ACHN (cell line): ENCODE data around the gene USP47.

Experiments
- DNase-seq: peaks from one replicate; pipeline ENCODE4 v3.0.0-alpha.2; 2015
- in situ Hi-C: cut with HindIII; loops from 2 replicates; pipeline ENCODE4 v1.10.0; 2017; ENCODE audit warnings: low sequenced_read_pairs, low pct_ligation_motif_present, low pct_unique_long_range_greater_than_20kb

Gene USP47

DNA sequence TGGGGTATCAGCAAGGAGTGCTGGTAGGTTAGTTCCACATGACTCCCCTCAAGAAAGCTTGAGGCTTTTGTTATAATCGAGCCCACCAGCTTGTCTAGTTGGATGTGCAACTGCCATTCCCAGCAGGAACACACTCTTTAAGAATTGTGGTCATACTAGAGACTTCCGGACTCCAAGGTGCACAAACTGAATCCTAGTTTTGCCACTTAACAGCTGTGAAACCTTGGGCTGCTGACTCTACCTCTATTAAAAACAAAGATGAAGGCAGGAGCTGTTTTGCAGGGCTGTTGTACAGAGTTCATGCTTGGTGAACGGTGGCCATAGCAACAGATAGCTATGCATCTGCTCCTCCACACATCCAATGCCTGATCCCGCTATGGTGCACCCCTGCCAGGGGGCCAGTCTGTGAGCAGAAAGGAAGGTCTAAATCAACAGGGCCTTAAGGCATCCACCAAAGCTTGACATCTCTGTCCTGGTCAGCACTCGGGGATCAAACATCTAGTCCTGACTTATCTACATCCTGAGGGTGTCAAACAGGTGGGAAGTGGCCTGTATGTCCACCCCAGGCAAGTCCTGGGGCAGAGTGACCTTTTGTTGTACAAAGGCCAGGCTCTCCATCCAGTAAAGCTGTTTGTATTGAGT is 130.3 kb downstream of the USP47 start:
- in situ Hi-C loops = no loop called here
- DNase-seq = no peak

DNA sequence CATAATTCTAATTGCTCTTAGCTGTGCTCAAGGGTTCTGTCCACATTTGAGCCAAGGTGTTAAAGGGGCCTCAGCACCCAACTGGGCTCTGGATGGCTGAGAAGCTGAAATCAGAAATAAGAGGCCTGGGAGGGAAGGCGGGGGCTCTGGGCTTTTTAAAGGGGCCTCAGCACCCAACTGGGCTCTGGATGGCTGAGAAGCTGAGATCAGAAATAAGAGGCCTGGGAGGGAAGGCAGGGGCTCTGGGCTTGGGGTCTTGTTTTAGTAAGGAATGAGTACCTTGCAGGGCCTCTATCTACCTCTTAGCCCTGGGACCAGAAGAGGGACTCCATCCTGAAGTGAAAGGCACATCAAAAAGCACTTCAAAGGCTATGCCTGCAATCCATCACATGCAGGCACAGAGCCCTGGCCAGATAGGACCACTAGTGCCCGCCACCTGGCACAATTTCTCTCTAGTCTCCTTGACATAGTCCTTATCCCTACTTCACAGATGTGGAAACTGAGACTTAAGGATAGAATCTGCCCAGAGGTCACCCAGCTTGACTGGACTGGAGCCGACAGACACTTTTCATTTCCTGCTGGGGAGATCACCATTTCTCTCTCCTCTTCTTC is 131.1 kb downstream of the USP47 start:
- no peak for DNase-seq
- in situ Hi-C loops = no loop called here

DNA sequence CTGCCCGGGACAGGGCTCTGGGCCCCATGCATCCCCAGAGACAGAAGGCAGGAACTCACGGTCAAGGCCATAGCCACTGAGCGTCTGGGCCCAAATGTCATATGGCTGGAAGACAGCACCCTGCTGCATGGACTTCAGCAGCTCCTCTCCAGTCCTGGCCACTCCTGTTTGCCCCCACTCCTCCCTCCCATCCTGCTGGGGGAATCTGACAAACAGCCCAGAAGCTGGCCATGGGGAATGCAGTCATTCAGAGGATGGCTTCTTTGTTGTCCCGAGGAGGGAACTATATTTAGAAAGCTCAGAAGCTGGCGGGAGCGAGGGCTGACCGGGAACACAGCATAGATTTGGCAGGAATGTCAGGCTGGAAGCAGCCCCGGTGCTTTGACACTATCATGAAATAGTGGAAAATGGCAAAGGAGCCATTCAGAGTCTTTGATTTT is 131.6 kb downstream of the USP47 start:
- in situ Hi-C loops = no loop called here
- DNase-seq = no peak

DNA sequence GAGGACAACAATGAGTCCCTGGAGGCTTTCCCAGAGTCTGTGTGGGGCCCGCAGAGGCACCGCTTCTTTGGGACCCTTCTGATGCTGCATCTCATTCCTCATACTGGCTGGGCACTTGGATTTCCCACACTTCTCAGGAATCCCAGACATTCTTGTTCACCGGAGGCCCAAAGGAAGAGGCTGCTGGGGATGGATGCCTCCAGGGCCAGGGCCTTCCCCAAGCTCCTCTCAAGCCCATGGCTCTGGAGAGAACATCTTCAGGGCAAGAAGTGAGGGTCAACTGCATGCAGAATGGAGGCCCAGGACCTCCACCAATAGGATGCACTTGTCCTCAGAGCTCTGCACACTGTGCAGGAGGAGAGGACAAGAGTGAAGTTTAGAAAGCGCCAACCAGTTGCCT is 132.1 kb downstream of the USP47 start:
- DNase-seq = no peak
- in situ Hi-C loops = no loop called here

DNA sequence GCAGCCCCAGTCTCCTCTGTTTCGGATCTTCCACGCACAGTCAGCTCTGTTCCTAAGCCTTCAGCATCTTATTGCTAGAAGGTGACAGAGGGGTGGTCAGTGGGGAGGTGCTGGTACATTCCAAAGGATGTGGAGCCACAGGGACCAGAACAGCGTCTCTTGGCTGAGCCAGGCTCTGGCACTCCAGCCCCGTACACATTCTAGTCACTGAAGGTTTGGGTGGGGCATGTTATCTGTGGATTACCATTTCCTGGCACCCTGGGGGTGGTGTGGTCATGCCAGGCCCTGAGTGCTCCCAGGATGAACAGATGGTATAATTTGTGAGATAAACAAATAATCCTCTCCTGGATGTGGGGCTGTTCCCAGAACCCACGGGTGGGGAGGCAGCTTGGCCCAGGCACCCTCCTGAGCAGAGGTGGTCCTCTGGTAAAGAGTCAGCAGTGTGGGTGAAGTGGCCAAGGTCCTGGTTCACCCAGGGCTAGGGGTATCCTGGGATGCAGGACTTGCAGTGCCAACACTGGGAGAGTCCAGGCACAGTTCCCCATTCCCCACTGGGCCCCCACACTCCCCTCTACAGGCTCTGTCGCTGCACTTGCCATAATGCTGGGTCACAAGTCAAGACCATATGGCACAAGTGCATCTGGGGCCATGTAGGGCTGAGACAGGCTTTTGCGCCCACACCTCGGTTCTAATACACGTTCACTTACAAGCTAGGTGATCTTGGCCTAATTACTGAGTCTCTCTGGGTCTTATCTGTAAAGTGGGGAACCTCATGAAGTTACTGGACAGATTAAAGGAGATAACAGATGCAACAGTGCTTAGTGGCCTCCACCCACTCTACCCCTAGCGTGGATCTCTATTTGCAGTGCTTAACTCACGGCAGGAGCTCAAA is 133.7 kb downstream of the USP47 start:
- in situ Hi-C loops = no loop called here

DNA sequence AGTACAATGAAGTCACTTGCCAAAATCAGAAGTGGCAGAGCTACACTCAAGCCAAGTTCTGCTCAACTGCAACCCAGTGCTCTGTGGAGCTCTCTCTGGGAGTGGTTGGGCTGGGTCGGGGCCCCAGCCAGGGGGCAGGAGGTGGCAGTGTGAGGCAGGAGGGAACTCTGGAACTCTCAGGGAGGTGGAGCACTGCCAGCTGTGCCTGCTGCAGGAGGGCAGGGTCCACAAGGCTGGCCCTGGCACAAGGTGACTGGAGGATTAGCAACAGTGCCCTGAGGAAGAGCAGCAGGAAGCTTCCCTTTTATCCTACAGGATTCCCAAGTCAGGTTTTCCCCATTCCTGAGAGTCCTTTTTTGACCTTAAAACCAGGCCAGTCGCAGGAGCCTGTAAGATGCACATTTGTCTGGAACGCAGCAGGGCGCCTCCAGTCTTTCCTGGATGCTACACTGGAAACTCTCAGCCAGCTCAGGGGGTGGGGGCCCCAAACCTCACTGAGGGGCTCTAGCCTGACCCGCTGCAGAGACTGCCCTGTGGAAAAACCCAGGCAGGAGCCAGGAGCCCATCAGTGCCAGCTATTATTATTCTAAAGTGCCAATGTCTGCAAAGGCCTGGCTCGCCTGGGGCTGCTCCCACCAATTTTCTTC is 134.8 kb downstream of the USP47 start:
- in situ Hi-C loops = no loop called here
- peak; percentile 19 for DNase-seq

More for the DNA sequence above, 133.7 kb downstream of the USP47 start:
- no peak for DNase-seq

DNA sequence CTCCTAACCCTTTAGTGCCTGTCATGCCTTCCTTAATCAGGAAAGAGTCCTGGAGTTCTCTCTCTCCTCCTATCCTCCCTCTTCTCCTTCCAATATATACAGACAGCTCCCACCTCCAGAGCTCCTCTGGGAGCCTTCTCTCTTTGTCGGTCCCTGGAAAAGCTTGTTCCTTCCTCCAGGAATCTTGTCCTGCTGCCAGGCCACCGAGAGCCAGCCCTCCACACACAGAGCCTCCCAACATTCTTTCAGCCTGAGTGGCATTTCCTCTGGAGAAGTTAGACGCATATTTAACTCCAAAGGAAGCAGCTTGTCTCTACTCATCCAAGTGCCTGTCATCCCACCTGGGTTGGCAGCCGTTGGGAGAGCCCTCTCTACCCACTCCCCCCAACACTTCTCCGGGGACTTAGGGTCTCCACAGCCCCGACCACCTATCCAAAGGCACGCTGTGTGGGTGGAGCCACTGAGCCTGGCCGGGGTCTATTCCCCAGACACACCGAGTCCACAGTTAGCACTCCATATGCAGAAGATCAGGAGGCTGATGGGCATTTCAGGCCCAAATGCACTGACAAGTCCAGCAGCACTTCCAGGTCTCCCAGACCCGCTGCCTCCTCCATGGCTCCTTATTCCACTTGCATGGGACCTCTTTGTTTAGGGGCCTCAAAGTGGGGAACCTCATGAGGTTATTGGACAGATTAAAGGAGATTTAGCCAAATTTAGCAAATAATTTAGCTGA is 135.6 kb downstream of the USP47 start:
- peak; percentile 90 for DNase-seq
- in situ Hi-C loops = no loop called here

DNA sequence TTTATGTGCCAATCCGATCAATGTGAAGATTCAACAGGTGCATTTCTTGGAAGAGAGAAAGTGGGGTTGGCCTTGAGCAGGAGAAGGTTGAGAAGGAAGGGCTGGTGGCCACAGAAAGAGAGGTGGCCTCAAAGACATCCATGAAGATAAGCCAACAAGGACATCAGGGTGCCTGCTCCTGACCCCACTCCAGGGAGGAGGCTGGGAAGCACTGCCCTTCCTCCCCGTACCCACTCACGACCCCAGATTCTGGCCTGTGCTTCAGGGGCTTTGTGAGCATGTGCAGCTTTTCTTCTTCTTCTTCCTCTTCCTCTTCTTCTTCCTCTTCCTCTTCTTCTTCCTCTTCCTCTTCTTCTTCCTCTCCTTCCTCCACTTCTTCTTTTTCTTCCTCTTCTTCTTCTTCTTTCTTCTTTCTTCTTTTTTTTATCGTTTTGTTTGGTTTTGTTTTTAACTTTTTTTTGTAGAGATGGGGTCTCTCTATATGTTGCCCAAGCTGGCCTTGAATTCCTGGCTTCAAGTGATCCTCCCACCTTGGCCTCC is 136.4 kb downstream of the USP47 start:
- DNase-seq = no peak
- in situ Hi-C loops = no loop called here

DNA sequence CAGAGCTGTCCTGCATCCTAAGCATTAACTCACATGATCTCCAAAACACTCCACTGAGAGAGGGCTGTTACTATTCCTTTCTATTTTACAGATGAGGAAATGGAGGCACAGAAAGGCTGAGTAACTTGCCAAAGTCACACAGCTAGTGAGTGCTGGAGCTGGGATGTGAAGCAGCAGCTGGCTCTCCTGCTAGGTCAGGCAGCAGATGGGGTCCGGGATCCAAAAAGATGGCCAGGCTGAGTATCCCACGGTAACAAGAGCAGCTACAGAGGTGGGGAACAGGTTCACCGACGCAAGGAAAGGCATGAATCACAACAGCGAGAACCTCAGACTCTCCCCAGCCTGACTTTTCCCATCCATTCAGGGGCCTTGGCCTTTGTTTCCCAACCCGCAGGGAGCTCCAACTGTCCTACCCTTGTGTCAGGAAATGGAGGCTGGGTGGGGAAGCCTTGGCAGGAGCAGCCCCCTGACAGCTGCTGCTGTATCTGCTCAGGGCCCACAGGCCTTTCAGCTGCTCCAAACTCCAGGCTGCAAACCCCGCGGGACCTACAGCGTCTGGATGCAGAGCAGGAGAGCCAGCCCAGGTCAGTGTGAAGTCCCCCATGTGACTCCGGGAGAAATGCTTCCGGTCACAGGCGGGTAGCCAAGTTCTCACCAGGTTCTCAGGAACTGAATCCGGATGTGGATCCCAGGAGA is 137.2 kb downstream of the USP47 start:
- peak; percentile 27 for DNase-seq
- in situ Hi-C loops = no loop called here

DNA sequence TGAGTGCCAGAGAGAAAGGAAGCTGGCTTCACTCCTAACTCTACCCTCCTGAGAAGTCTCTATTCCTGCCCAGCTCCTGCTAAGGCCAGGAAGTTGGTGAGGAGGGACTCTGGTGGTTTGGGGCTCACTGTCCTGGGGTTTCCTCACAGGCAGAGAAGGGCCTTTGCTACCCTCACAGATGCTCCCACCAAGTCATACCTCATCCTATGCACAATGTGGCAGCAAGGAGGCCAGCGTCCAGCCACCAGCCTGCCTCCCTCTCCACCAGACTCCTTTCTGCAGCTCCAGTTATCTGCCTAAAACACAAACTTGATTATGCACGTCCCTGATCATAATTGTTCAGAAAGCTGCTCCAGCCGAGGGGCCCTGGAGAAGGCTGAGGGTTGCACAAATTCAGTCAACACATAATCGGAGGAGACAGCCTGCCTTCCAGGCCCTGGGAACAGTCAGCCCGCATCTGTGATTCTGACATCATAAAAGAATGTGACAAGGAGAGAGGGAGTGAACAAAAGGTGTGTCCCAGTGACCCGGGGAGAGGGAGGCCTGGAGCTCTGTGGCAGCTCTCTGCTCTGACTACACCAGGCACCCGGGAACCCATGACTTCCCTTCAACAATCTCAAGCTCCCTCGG is 137.8 kb downstream of the USP47 start:
- DNase-seq = no peak
- in situ Hi-C loops = no loop called here

DNA sequence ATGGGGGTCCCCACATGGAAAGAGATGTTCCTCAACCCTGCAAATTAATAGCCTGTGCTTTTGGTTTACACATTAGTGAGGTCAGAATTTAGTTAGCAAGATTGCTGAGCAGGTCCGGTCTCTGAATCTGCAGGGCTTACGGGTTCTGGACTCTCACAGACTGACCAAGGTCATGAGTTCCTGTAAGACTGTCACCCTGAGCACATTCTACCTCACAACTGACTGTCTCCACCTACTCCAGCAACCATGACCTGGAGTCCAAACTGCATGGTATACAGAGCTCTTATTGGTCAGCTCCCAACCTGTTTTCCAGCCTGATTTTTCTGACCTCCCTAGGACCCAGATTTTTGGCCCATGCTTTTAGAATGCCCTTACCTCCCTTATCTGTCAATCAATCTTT is 138.4 kb downstream of the USP47 start:
- no peak for DNase-seq
- in situ Hi-C loops = no loop called here

DNA sequence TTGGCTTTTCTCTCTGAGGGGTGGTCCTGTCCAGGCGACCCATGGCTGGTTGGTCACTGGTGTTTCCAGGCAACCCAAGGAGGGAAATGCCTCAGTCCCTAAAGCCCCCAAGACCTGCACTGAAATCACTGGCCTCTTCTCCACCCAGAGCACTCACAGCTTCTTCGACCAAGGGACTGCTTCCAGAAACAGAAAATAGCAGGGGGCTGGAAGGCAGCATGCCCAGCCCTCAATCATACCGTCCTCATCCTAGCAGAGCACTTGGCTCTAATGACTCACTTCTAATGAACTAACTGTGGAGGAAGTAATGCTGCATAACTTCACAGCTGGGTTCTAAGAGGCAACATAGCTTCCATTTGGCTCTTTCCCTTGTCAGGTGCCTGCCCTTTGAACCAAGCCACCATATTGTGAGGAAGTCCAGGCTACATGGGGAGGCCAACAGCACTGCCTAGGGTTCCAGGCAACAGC is 139.1 kb downstream of the USP47 start:
- DNase-seq = no peak
- in situ Hi-C loops = no loop called here

DNA sequence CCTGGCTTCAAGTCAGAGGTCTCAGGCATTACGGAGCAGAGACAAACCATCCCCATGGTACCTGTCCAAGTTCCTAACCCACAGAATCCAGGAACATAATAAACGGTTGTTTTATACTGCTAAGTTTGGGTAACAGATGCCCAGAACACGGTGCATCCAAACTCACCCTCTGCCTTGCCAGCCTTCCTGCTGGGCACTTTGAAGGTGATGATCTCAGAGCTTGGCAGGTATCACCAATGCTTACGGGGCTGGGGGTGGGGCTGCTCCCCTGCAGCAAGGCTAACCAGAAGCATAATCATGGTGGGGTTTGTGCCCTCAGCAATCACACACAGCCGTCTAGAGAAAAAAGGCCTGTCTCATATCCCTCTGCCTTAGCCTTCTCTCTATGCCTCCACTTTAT is 139.6 kb downstream of the USP47 start:
- no peak for DNase-seq
- in situ Hi-C loops = no loop called here

DNA sequence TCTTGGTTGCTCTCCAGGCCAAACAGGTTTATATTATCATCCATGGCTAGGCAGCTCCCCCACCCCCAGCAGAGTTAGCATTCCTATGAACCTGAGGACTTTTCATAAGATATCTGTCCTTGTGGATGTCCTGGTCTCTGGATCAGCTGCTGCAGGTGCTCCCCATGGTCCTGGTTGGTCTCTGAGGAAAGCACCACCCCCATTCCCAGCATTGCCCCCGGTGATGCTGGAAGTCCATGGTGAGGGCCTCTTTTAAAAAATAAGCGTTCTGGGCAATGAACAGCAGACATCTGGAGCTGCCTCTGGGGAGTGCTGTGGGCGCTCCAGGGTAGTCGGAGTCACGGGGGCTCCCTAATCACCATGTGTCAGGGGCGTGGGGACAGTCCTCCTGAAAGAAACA is 140.1 kb downstream of the USP47 start:
- in situ Hi-C loops = no loop called here
- no peak for DNase-seq

DNA sequence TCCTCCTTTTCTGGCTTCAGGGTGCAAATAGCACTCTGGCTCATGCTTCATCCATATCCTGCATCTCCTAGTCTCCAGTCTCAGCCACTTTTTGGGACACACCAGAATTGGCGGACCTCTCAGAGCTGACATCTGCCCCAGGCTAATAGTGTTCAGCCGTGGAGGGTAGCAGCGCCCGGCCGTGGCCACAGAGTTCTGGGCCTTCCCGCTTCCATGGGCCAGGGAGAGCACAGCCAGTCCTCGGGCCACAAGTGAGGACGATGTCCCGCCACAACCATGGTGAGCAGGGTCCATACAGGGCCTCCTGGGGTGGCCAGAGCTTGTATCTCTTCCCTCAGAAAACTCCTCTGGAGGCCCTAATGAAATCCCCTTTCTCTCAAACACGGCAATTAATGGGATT is 140.7 kb downstream of the USP47 start:
- DNase-seq = no peak
- in situ Hi-C loops = no loop called here

DNA sequence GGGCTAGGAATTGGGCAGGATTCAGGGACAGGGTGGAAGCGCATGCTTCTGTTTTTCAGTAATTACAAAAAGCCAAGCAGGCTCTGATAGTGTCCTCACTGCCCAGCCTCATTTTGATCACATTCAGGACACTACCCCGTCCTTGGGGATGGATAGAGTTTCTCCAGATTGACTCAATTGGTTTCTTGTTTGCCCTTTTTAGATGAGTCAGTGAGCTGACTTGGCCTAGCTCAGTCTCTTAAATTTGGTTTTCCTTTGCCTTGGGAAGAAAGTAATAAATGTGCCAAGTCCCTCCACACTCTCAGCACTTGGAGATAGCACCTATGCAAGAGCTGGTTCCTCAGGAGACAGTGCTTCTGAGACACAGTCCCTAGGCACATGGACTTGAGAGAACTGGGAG is 141.2 kb downstream of the USP47 start:
- DNase-seq = no peak
- in situ Hi-C loops = no loop called here

DNA sequence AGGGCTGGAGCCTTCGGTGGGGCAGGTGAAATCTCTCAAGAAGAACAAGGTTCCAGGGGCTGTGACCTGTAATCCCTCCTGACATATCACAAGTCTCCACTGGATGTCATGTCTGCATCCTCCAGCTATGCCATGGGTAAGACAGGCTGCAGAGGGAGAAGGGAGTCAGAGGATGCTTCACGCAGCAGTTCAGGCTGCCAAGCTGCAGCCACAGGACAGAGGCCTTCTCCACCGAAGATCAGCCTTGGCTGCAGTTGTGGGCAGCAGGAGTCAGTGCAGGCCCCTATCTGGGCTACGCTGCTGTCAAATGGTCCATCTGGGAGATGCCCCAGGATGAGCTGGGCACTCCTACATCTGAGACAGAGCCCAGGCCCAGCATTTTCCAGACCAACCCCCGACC is 141.7 kb downstream of the USP47 start:
- in situ Hi-C loops = no loop called here
- no peak for DNase-seq
